SW 1271 (cell line): ENCODE results near the gene TNS1.
"Not testable (repeated sequence)": the region's sequence is repeated elsewhere in the genome, so short reads cannot be mapped to it uniquely, and the experiment has no call there.

Experiments used
- DNase-seq, 2 experiments: peaks; one replicate each; lab custom pipeline; 2025; lab: John Stamatoyannopoulos, UW

Gene TNS1

GRCh38 chr2:217813828-217814227 is 189.0 kb downstream of the TNS1 start:
- DNase-seq = no peak

GRCh38 chr2:217812170-217812569 is 190.6 kb downstream of the TNS1 start:
- DNase-seq = no peak

DNA sequence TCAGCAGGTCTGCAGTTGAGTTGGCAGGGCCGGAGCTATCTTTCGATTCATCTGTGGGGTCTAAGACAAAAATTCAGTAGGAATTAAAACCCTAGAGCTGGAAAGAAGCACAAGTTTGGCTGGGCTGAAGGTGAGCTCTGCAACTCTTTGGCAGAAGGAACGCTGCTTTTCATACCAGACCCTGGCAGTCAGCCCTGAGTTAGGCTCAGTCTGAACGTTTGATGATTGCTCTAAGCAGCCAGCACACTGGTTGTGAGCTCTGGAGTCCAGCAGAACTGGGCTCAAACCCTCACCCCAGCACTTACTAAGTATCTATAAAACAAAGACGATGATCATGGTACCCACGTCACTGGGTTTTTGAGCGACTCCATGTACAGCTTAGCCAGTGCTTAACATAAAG is 192.5 kb downstream of the TNS1 start:
- no peak for DNase-seq

GRCh38 chr2:217809736-217810135 is 193.1 kb downstream of the TNS1 start:
- DNase-seq = no peak

DNA sequence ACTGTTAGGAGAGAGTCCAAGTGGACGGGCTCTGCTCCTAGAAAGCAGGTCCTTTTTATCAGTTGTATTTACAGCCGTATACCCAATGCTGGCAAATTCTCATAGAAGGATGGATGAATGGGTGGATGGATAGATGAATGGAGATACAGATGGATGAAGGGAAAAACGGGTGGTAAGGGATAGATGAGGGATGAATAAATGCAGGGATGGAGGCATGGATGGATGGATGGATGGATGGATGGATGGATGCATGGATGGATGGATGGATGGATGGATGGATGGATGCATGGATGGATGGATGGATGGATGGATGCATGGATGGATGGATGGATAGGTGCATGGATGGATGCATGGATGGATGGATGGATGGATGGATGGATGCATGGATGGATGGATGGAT is 193.8 kb downstream of the TNS1 start:
- DNase-seq = not testable (repeated sequence)

DNA sequence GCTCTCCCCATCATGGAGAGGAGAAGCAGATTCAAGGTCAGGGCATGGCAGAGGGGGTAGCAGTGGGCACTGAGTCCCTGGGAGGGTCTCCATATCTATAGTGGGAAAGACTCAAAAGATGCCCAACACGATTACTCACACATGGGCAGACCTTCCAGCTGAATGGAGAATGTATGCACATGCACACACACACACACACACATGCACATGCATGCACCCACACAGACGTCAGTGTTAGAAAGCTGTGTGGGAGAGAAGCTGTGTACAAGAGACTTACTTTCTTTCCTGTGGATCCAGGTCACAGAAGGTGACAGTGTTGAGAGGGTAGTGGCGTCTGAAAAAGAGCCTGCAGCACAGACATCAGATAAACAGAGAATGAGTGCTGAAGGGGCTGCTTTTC is 194.5 kb downstream of the TNS1 start:
- no peak for DNase-seq

GRCh38 chr2:217807753-217808152 is 195.0 kb downstream of the TNS1 start:
- DNase-seq = no peak

DNA sequence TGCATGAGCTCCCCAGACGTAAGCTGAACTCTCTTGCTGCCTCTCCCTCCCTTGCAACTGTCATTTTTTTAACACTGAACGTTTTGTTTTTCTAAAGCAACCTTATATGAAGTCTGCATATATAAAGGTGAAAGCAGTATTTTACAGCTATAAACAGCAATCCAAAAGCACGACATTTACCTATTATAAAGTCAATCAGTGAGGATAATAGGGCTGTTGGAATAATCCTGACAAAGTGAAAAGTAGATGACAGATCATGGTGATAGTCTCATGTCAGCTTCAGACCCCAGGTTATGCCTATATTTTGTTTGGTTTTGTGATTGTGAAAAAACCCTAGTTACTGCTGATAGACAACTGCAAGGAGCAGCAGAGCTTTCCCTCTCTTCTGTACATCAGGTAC is 195.8 kb downstream of the TNS1 start:
- DNase-seq = no peak

- no peak for DNase-seq
Observed at GRCh38 chr2:217806482-217806765, 196.4 kb downstream of the TNS1 start.

GRCh38 chr2:217805668-217806481 is 196.9 kb downstream of the TNS1 start:
- no peak for DNase-seq

GRCh38 chr2:217804791-217805667 is 197.8 kb downstream of the TNS1 start:
- no peak for DNase-seq

DNA sequence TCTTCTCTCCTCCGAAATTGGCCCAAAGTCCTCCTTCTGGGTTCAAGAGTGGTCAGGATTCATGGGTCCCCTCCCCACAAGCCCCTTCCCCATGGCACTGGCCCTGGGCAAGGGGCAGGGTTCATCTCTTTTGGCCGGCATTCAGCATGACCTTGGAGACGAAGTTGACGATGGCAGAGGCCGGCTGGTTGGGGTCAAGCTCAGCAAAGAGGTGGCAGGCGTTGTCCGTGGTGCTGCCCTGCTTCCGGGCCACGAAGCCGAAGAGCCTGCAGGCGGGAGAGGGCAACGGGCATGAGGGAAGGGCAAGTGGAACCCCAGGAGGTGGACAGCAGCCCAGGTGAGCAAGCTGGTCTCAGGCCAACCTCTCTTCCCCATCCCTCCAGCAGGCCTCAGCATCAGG is 198.5 kb downstream of the TNS1 start:
- DNase-seq = no peak

DNA sequence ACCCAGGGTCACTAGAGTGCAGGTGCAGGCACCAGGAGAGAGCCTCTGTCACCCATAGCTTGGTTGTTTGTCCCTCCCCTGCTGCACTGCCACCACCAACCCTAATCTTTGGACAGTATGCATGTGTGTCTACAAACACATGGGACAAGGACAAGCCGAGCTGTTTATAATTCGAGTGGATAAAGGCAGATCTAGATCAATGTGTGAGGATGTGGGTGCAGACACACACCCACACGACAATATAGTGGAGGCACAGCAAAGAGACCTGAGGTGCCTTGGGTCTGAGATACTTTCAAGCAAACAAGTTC is 199.2 kb downstream of the TNS1 start:
- no peak for DNase-seq

DNA sequence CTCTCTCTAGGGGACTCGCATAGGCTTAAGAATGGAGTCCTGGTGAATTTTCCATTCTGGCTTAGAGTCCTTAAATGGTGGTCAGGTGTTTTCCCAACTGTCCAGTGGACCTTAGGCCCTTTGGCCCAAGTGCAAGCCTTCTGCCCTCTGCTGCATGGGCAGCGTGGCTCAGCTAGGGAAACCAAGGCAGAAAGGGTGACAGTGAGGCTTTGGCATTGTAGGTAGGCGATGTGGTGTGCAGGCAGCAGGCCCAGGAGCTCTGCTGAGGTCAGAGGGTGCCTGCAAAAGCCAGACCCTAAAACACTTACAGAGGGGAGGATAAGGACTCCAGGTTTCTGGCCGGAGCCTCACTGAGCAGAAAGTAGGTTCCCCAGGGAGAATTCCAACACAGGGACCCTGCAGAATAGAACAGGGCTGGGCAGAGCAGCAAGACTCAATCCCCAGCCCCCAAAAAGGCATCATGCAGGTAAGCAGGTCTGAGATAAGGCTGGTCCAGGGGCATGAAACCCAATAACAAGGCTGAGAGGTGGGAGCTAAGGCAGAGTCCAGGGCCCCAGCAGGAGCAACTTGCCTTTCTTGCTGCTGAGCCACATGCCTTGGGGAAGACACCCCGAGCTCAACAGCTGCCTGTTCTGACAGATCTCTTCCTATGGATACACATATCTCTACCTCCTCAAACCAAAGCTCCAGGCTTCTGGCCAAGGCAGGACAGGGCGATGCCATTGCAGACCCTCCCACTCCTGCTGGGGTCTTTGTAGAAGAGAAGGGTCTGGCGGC is 199.7 kb downstream of the TNS1 start:
- no peak for DNase-seq

- DNase-seq = no peak
Observed at GRCh38 chr2:217802266-217802665, 200.5 kb downstream of the TNS1 start.

- DNase-seq = no peak
Observed at GRCh38 chr2:217801711-217802110, 201.1 kb downstream of the TNS1 start.

GRCh38 chr2:217801115-217801531 is 201.7 kb downstream of the TNS1 start:
- no peak for DNase-seq

- DNase-seq = no peak
Observed at GRCh38 chr2:217800433-217801114, 202.2 kb downstream of the TNS1 start.

GRCh38 chr2:217799563-217800432 is 203.0 kb downstream of the TNS1 start:
- no peak for DNase-seq

DNA sequence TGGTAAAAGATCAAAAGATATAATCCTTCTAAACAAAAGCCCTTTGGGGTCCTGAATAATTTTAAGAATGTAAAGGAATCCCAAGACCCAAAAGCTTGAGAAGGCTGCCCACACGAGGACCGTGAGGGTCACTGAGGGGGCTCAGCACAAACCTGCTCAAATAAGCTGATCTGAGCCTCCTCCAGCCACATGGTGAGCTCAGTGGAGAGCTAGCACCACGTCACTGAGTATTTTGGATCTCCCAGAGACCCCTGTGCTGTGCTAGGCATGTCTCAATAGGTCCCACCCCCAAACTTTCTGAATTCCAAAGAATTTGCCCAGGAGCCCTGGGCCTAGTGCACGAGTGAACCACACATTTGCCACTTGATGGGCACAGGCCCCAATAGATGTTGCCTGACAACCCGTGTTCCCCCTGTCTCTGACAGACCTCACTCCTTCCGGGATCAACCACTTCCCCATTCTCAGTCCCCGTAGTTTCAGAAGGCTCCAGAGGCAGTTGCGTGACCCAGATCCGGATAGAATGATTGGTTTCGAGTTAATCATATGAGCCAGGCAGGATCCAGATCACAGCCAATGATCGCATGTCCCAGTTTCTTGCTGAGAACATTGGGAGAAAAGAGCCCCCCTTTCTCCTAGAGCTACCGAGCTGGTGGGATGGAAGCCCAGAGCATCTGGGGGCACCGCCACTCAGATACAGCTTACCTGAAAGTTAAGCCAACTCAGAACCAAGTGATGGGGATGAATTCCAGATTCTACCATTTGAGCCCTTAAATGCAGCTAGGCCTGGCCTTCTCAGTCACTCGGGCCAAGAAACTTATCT is 203.8 kb downstream of the TNS1 start:
- DNase-seq = no peak
